Lower leg skin (tissue), 3 donors: Measurements from ENCODE around the gene NLRP14.

Experiments used
- CTCF ChIP-seq, 3 donors: fragments of 450-650 bp; IDR thresholded peaks; one replicate each; pipeline ENCODE4 v1.5.1; 2016; ENCODE audit warnings: antibody characterized with exemption in 3 of 3, mild to moderate bottlenecking in 3 of 3, moderate library complexity in 2 of 3
- POLR2A ChIP-seq, 2 donors: fragments of 450-650 bp; IDR thresholded peaks; one replicate each; pipeline ENCODE4 v1.6.1; 2016 to 2017; ENCODE audit warnings: antibody characterized with exemption in 2 of 2, mild to moderate bottlenecking in 1 of 2, moderate library complexity in 1 of 2

GRCh38 chr11:7098235-7098832 is 78.1 kb downstream of the NLRP14 start:
- no peak for TF ChIP-seq CTCF (IDR thresholded peaks at IDR 0.05)
- TF ChIP-seq POLR2A (IDR thresholded peaks at IDR 0.05), result no peak
